H1 (cell line): Measurements from ENCODE around the gene KANSL1L. TPM values are rescaled to one million over a fixed set of nuclear protein-coding genes. Genes with fewer than 3 reads are reported as not detected.

Experiments
- CTCF ChIA-PET: fragments of 300-600 bp; sonication (Branson Sonifier 250); formaldehyde crosslinking; loops from one replicate; lab custom pipeline; 2021; ENCODE audit not compliant: partially characterized antibody; lab: Charles Lee
- POLR2A ChIA-PET: fragments of 300-600 bp; sonication (Branson Sonifier 250); formaldehyde crosslinking; loops from one replicate; lab custom pipeline; 2021; ENCODE audit warnings: inconsistent platforms; ENCODE audit not compliant: partially characterized antibody; lab: Charles Lee
- DNase-seq, 2 experiments: peaks; one replicate each; pipeline versions ENCODE4 v3.0.0 to v3.0.0-alpha.2; 2010 to 2022; ENCODE audit warnings: low spot score in 2 of 2, low read depth in 1 of 2, mixed read lengths in 1 of 2
- FAIRE-seq: peaks from 2 replicates; lab custom pipeline; 2011; peaks lifted over from hg19 to GRCh38; lab: Jason Lieb, UNC
- H2AFZ ChIP-seq: 2 replicates; pipeline ENCODE4 v1.8.1; 2012; ENCODE audit warnings: low read length, inconsistent platforms
- H2AK5ac ChIP-seq: 2 replicates; pipeline ENCODE4 v1.6.1; 2013; ENCODE audit warnings: low read depth, low read length
- H2BK120ac ChIP-seq: replicated peaks from 2 replicates; pipeline ENCODE3; 2013; ENCODE audit warnings: low read depth, low read length, inconsistent platforms
- H2BK12ac ChIP-seq: 2 replicates; pipeline ENCODE4 v1.6.1; 2013; ENCODE audit warnings: low read depth, low read length
- H2BK15ac ChIP-seq: 2 replicates; pipeline ENCODE4 v1.6.1; 2013; ENCODE audit warnings: low read length
- H2BK20ac ChIP-seq: 2 replicates; pipeline ENCODE4 v1.6.1; 2013; ENCODE audit warnings: low read length
- H2BK5ac ChIP-seq: 2 replicates; pipeline ENCODE4 v1.6.1; 2013; ENCODE audit warnings: low read depth, low read length
- H3K14ac ChIP-seq: 2 replicates; pipeline ENCODE4 v1.6.1; 2013; ENCODE audit warnings: inconsistent platforms; ENCODE audit not compliant: insufficient read length
- H3K18ac ChIP-seq: 2 replicates; pipeline ENCODE4 v1.6.1; 2013; ENCODE audit warnings: low read length; ENCODE audit errors: extremely low read depth
- H3K23ac ChIP-seq: 2 replicates; pipeline ENCODE4 v1.6.1; 2013; ENCODE audit warnings: inconsistent platforms; ENCODE audit not compliant: insufficient read length
- H3K23me2 ChIP-seq: 2 replicates; pipeline ENCODE4 v1.6.1; 2013; ENCODE audit warnings: low read depth, low read length
- H3K27ac ChIP-seq: 2 replicates; pipeline ENCODE4 v1.6.1; 2011; ENCODE audit warnings: low read depth, low read length, inconsistent platforms
- H3K27me3 ChIP-seq, 4 experiments: replicated peaks in 1 of 4; 1 replicate in 1 of 4; 2 replicates in 3 of 4; pipeline versions ENCODE4 v1.6.1 to v1.8.1; 2011 to 2013; ENCODE audit warnings: low read length in 3 of 4, mild to moderate bottlenecking in 3 of 4, inconsistent platforms in 2 of 4, mixed read lengths in 2 of 4, moderate library complexity in 1 of 4; ENCODE audit not compliant: control insufficient read depth in 3 of 4, insufficient read depth in 3 of 4; ENCODE audit errors: extremely low read depth in 1 of 4
- H3K36me3 ChIP-seq, 4 experiments: 2 replicates each; pipeline versions ENCODE4 v1.6.1 to v1.8.1; 2011 to 2013; ENCODE audit warnings: mild to moderate bottlenecking in 4 of 4, low read length in 3 of 4, moderate library complexity in 2 of 4, control low read depth in 1 of 4, inconsistent platforms in 1 of 4; ENCODE audit not compliant: insufficient read depth in 4 of 4, control insufficient read depth in 2 of 4
- H3K4ac ChIP-seq: replicated peaks from 2 replicates; pipeline ENCODE3; 2013; ENCODE audit warnings: low read length, low read depth, mixed read lengths, inconsistent platforms; ENCODE audit not compliant: insufficient read length
- H3K4me1 ChIP-seq, 4 experiments: replicated peaks in 1 of 4; 1 replicate in 1 of 4; 2 replicates in 3 of 4; pipeline versions ENCODE4 v1.6.1 to v1.8.1; 2011 to 2013; ENCODE audit warnings: low read length in 3 of 4, inconsistent platforms in 2 of 4, mixed read lengths in 1 of 4; ENCODE audit not compliant: insufficient read depth in 4 of 4, control insufficient read depth in 3 of 4
- H3K4me2 ChIP-seq, 2 experiments: 2 replicates each; pipeline versions ENCODE4 v1.6.1 to v1.8.1; 2011 to 2013; ENCODE audit warnings: low read depth in 2 of 2, low read length in 2 of 2, control low read depth in 1 of 2, inconsistent platforms in 1 of 2, mild to moderate bottlenecking in 1 of 2; ENCODE audit not compliant: insufficient read depth in 1 of 2
- H3K4me3 ChIP-seq, 4 experiments: fragments of 200-600, 300-600 bp in 1 of 4; sonication (generic), shearing (Covaris generic), sonication (Bioruptor Twin) in 1 of 4; 2 replicates each; pipeline versions ENCODE4 v1.5.1 to v1.8.1; 2011 to 2016; ENCODE audit warnings: low read length in 4 of 4, low read depth in 3 of 4, control low read depth in 2 of 4, inconsistent platforms in 2 of 4, mild to moderate bottlenecking in 2 of 4, mixed read lengths in 1 of 4, moderate library complexity in 1 of 4; ENCODE audit not compliant: insufficient read depth in 2 of 4; ENCODE audit errors: extremely low read depth in 1 of 4
- H3K56ac ChIP-seq: replicated peaks from 2 replicates; pipeline ENCODE3; 2013; ENCODE audit warnings: low read depth, mild to moderate bottlenecking, mixed read lengths, low read length, inconsistent platforms; ENCODE audit not compliant: insufficient read length
- H3K79me1 ChIP-seq: 2 replicates; pipeline ENCODE4 v1.6.1; 2013; ENCODE audit warnings: low read depth, low read length, control low read depth
- H3K79me2 ChIP-seq, 2 experiments: 2 replicates each; pipeline versions ENCODE4 v1.6.1 to v1.8.1; 2012 to 2013; ENCODE audit warnings: low read length in 2 of 2, mild to moderate bottlenecking in 2 of 2, inconsistent platforms in 1 of 2; ENCODE audit not compliant: insufficient read depth in 2 of 2, control insufficient read depth in 1 of 2
- H3K9ac ChIP-seq, 4 experiments: replicated peaks in 1 of 4; 1 replicate in 1 of 4; 2 replicates in 3 of 4; pipeline versions ENCODE4 v1.6.1 to v1.8.1; 2011 to 2013; ENCODE audit warnings: low read depth in 3 of 4, low read length in 3 of 4, control low read depth in 2 of 4, mild to moderate bottlenecking in 2 of 4, moderate library complexity in 2 of 4, inconsistent platforms in 1 of 4; ENCODE audit errors: extremely low read depth in 1 of 4
- H3K9me3 ChIP-seq, 2 experiments: 2 replicates each; pipeline versions ENCODE4 v1.6.1 to v1.8.1; 2012 to 2013; ENCODE audit warnings: mild to moderate bottlenecking in 2 of 2, moderate library complexity in 2 of 2, control low read depth in 1 of 2, inconsistent platforms in 1 of 2, low read depth in 1 of 2, low read length in 1 of 2, mixed read lengths in 1 of 2; ENCODE audit not compliant: insufficient read depth in 2 of 2
- H4K20me1 ChIP-seq, 2 experiments: replicated peaks in 1 of 2; 2 replicates each; pipeline versions ENCODE3 to v1.8.1; 2011 to 2013; ENCODE audit warnings: inconsistent platforms in 2 of 2, low read length in 2 of 2, mild to moderate bottlenecking in 1 of 2; ENCODE audit not compliant: insufficient read depth in 2 of 2, control insufficient read depth in 1 of 2
- H4K5ac ChIP-seq: 2 replicates; pipeline ENCODE4 v1.6.1; 2013; ENCODE audit warnings: low read length, low read depth, mixed read lengths, inconsistent platforms; ENCODE audit not compliant: insufficient read length
- H4K8ac ChIP-seq: 2 replicates; pipeline ENCODE4 v1.8.0; 2013; ENCODE audit warnings: mild to moderate bottlenecking, moderate library complexity, low read length, inconsistent platforms; ENCODE audit not compliant: insufficient read depth; ENCODE audit errors: extremely low read depth
- H4K91ac ChIP-seq: replicated peaks from 2 replicates; pipeline ENCODE3; 2013; ENCODE audit warnings: low read length, mixed read lengths, inconsistent platforms; ENCODE audit not compliant: insufficient read length
- ASH2L ChIP-seq: fragments of 200-600, 300-600 bp; sonication (generic); IDR thresholded peaks from one replicate; pipeline ENCODE4 v1.7.1; 2017; ENCODE audit warnings: low read length
- BCL11A ChIP-seq, 2 experiments: IDR thresholded peaks; one replicate each; pipeline ENCODE4 v1.6.1; 2011; ENCODE audit warnings: low read depth in 2 of 2, low read length in 2 of 2, mild to moderate bottlenecking in 2 of 2
- CEBPB ChIP-seq: IDR thresholded peaks from 2 replicates; pipeline ENCODE4 v1.6.1; 2012; ENCODE audit warnings: low read depth, low read length
- GTF2F1 ChIP-seq: IDR thresholded peaks from 2 replicates; pipeline ENCODE4 v1.6.1; 2012; ENCODE audit warnings: low read depth, low read length, improper control_type of control experiment, borderline replicate concordance
- HDAC6 ChIP-seq: IDR thresholded peaks from one replicate; pipeline ENCODE4 v1.7.1; 2012; ENCODE audit warnings: low read depth, mild to moderate bottlenecking, inconsistent platforms, low read length, moderate library complexity
- JUND ChIP-seq: IDR thresholded peaks from 2 replicates; pipeline ENCODE4 v1.6.1; 2011; ENCODE audit warnings: mild to moderate bottlenecking, improper control_type of control experiment, low read length
- KDM5A ChIP-seq: fragments of 200-600 bp; IDR thresholded peaks from 2 replicates; pipeline ENCODE4 v1.7.1; 2012; ENCODE audit warnings: mild to moderate bottlenecking, low read length, inconsistent platforms, mixed read lengths
- MAFK ChIP-seq: IDR thresholded peaks from 2 replicates; pipeline ENCODE4 v1.6.1; 2012; ENCODE audit warnings: low read depth, mild to moderate bottlenecking, improper control_type of control experiment, low read length
- NRF1 ChIP-seq: IDR thresholded peaks from 2 replicates; pipeline ENCODE4 v1.6.1; 2011; ENCODE audit warnings: mild to moderate bottlenecking, low read depth, low read length, improper control_type of control experiment
- PHF8 ChIP-seq: fragments of 200-600 bp; sonication (generic); conservative IDR thresholded peaks from 2 replicates; pipeline ENCODE4 v1.7.1; 2012; ENCODE audit warnings: low read depth, mild to moderate bottlenecking, inconsistent platforms, low read length, moderate library complexity
- RNF2 ChIP-seq: fragments of 200-900, 300-1000 bp; sonication (generic); IDR thresholded peaks from 2 replicates; pipeline ENCODE4 v1.7.1; 2016; ENCODE audit warnings: borderline replicate concordance, low read depth, mild to moderate bottlenecking, antibody characterized with exemption, low read length; ENCODE audit not compliant: poor library complexity, severe bottlenecking; ENCODE audit errors: missing control alignments
- SIRT6 ChIP-seq: IDR thresholded peaks from one replicate; pipeline ENCODE4 v1.7.1; 2012; ENCODE audit warnings: low read length, inconsistent platforms
- SP2 ChIP-seq: IDR thresholded peaks from 2 replicates; pipeline ENCODE4 v1.6.1; 2012; ENCODE audit warnings: mild to moderate bottlenecking, low read length, inconsistent platforms
- SRF ChIP-seq: IDR thresholded peaks from 2 replicates; pipeline ENCODE4 v1.6.1; 2011; ENCODE audit warnings: mild to moderate bottlenecking, low read depth, low read length, moderate library complexity
- TAF7 ChIP-seq: optimal IDR thresholded peaks from 2 replicates; pipeline ENCODE3; 2011; ENCODE audit warnings: low read depth, mild to moderate bottlenecking, inconsistent platforms, low read length, moderate library complexity, borderline replicate concordance
- WGBS, 2 experiments: shearing (Covaris generic) in 1 of 2; methylation state at CpG; one replicate each; pipeline versions ENCODE4 v1.1.6 to v1.1.7; 2013 to 2015; ENCODE audit warnings: low lambda C conversion rate in 2 of 2, mixed read lengths in 2 of 2, inconsistent platforms in 1 of 2, low coverage in 1 of 2, missing lambda C conversion rate in 1 of 2; ENCODE audit not compliant: insufficient replicate concordance in 2 of 2, insufficient coverage in 1 of 2, insufficient read length in 1 of 2; ENCODE audit errors: extremely low coverage in 1 of 2, missing lambda C conversion rate in 1 of 2; 5-methylcytosine and 5-hydroxymethylcytosine counted together
- polyA plus RNA-seq, 7 experiments: library from polyadenylated mRNA; depleted of rRNA in 3 of 7; stranded (reverse) in 5 of 7; unstranded in 2 of 7; fragments of >200 nt in 5 of 7; fragments of 200-250 nt in 2 of 7; gene quantifications; 1 replicate in 5 of 7; 2 replicates in 1 of 7; 4 replicates in 1 of 7; pipeline versions ENCODE4 v1.2.1 to v1.2.3, GENCODE V29; 2011 to 2013; ENCODE audit warnings: missing spikeins in 2 of 7, mixed read lengths in 2 of 7
- total RNA-seq: library from RNA; stranded (reverse); fragmentation: NEBNext Ultra II Directional; extraction: Animal tissue kit (Norgen Biotek cat#: 25700); gene quantifications from 2 replicates; pipeline ENCODE4 v1.2.1, GENCODE V29; 2021

Gene KANSL1L
- total and polyA plus RNA-seq, 2 of the 8 experiments (the other 6 are each of a cell fraction or from before 2014, with no cell fraction given): 5.4 to 17.2 TPM

DNA sequence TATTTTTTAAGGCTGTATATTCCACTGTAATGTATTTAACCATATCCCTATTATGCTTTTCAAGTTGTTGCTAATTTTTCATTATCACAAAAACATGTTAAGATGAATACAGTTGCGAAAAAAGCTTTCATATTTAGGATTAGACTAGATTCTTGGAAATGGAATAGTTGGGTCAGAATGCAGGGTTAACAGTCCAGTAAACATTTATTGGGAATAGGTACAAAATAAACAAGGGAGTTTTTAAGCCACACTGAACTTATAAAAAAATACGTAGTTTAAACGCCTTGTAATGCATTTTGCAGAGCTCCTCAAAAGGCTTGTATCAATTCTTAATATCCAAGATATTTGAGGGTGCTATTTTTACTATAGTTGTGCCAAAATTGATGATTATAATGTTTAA, 133.1 kb downstream of the KANSL1L start:
- Histone ChIP-seq H3K9ac (no peak overlapping the region), H2BK5ac (no peak overlapping the region), H2BK15ac (no peak overlapping the region), H3K9me3 (no peaks in the 10 kb centered on the region), H4K5ac (no peak overlapping the region), H2AK5ac (no peak overlapping the region), H3K4ac (no peak overlapping the region), H4K8ac (no peak overlapping the region), H4K91ac (no peak overlapping the region), H3K27me3 (no peaks in the 10 kb centered on the region), H3K36me3 (no peaks in the 10 kb centered on the region), H2BK120ac (no peak overlapping the region), H3K4me1 (no peaks in the 10 kb centered on the region), H2AFZ (no peak overlapping the region), H3K23me2 (no peaks in the 10 kb centered on the region), H2BK20ac (no peak overlapping the region), H3K79me1 (no peaks in the 10 kb centered on the region), H3K14ac (no peak overlapping the region), H2BK12ac (no peak overlapping the region), H3K56ac (no peak overlapping the region), H3K18ac (no peak overlapping the region), H3K23ac (no peak overlapping the region), H3K27ac (no peak overlapping the region), H3K79me2 (no peaks in the 10 kb centered on the region), H3K4me2 (no peak overlapping the region), H3K4me3 (no peak overlapping the region), H4K20me1 (no peaks in the 10 kb centered on the region)
- POLR2A ChIA-PET: interaction anchor here (1.3 kb wide), 1 partner anchor 15 kb away, joined by 3 read pairs; no protein-coding TSS in a partner anchor
- no peak for DNase-seq
- TF ChIP-seq HDAC6 (no peak), SIRT6 (no peak), SRF (no peak), ASH2L (no peak), MAFK (no peak), JUND (no peak), NRF1 (no peak), BCL11A (IDR thresholded peaks at IDR 0.05; ENCODE audit: low read depth in 2 of 2, low read length in 2 of 2) (no peak), TAF7 (no peak), KDM5A (no peak), PHF8 (no peak), CEBPB (no peak), SP2 (no peak), GTF2F1 (no peak), RNF2 (no peak)
- 93% methylated on average over 3 of the region's 3 CpGs; no CpG with 5 or more reads in 1 of the 2 experiments for WGBS, 2 experiments
- CTCF ChIA-PET: no interaction called here
- no peak for FAIRE-seq
